Measurements from ENCODE around the gene PALB2. TPM values are rescaled to one million over a fixed set of nuclear protein-coding genes. Genes with fewer than 3 reads are reported as not detected.

Gene PALB2
- total and polyA plus RNA-seq, 2 of the 8 experiments (the other 6 are each of a cell fraction or from before 2014, with no cell fraction given) = 12.5 to 33.1 TPM

DNA sequence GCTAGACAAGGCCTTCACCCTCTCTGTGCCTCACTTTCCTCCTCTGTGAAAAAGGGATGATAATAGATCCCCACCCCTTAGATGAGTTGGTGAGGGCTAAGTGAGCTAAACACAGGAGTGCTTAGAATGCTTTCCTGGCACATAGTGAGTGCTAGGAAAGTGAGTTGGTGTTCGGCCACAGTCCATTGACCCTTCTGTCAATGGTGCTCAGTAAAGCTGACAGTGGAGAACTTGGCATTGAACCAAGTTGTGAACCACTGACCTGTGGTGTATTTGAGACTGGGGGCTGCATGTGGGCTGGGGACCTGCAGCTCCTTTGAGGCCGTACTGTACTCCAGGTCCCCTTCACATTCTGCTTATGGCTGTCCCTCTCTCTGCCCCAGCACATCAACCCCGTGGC, 42.4 kb upstream of the PALB2 start:
- DNase-seq (ENCODE audit: low read depth in 1 of 2, low spot score in 2 of 2) (no peak), FAIRE-seq (no peak)
- Histone ChIP-seq H3K4me3 (ENCODE audit: extremely low read depth in 1 of 4, insufficient read depth in 2 of 4, low read depth in 3 of 4, low read length in 4 of 4) (no peak overlapping the region), H3K9ac (replicated peaks in 1 of 4; ENCODE audit: extremely low read depth in 1 of 4, low read depth in 3 of 4, low read length in 3 of 4) (no peak overlapping the region), H3K14ac (ENCODE audit: insufficient read length) (no peak overlapping the region), H4K20me1 (replicated peaks in 1 of 2; ENCODE audit: control insufficient read depth in 1 of 2, insufficient read depth in 2 of 2, low read length in 2 of 2) (peaks cover 8 to 15% of the 10 kb centered on the region in 2 experiments), H3K27me3 (replicated peaks in 1 of 4; ENCODE audit: control insufficient read depth in 3 of 4, extremely low read depth in 1 of 4, insufficient read depth in 3 of 4, low read length in 3 of 4) (no peaks in the 10 kb centered on the region), H2BK15ac (ENCODE audit: low read length) (no peak overlapping the region), H3K4ac (replicated peaks; ENCODE audit: insufficient read length, low read depth, low read length) (no peak overlapping the region), H2BK20ac (ENCODE audit: low read length) (no peak overlapping the region), H2AFZ (ENCODE audit: low read length) (no peak overlapping the region), H3K4me2 (ENCODE audit: insufficient read depth in 1 of 2, low read depth in 2 of 2, low read length in 2 of 2) (no peak overlapping the region), H3K23me2 (ENCODE audit: low read depth, low read length) (peaks cover 6% of the 10 kb centered on the region; the same call in 1 of the 2 replicates), H3K18ac (ENCODE audit: extremely low read depth, low read length) (no peak overlapping the region), H3K36me3 (ENCODE audit: control insufficient read depth in 2 of 4, insufficient read depth in 4 of 4, low read length in 3 of 4) (peaks cover 37 to 82% (median 61%) of the 10 kb centered on the region in 4 experiments), H3K9me3 (ENCODE audit: insufficient read depth in 2 of 2, low read depth in 1 of 2, low read length in 1 of 2) (no peaks in the 10 kb centered on the region), H3K4me1 (replicated peaks in 1 of 4; ENCODE audit: control insufficient read depth in 3 of 4, insufficient read depth in 4 of 4, low read length in 3 of 4) (peaks cover 2 to 8% (median 7%) of the 10 kb centered on the region in 4 experiments; a peak in 4 of 7 replicates), H4K8ac (ENCODE audit: extremely low read depth, insufficient read depth, low read length) (no peak overlapping the region), H2AK5ac (ENCODE audit: low read depth, low read length) (no peak overlapping the region), H3K79me2 (ENCODE audit: control insufficient read depth in 1 of 2, insufficient read depth in 2 of 2, low read length in 2 of 2) (peaks cover 16 to 39% of the 10 kb centered on the region in 2 experiments), H3K56ac (replicated peaks; ENCODE audit: insufficient read length, low read depth, low read length) (no peak overlapping the region), H2BK120ac (replicated peaks; ENCODE audit: low read depth, low read length) (no peak overlapping the region), H4K5ac (ENCODE audit: insufficient read length, low read depth, low read length) (no peak overlapping the region), H4K91ac (replicated peaks; ENCODE audit: insufficient read length, low read length) (no peak overlapping the region), H2BK5ac (ENCODE audit: low read depth, low read length) (no peak overlapping the region), H3K79me1 (ENCODE audit: low read depth, low read length) (peaks cover 20% of the 10 kb centered on the region), H3K27ac (ENCODE audit: low read depth, low read length) (no peak overlapping the region), H3K23ac (ENCODE audit: insufficient read length) (no peak overlapping the region), H2BK12ac (ENCODE audit: low read depth, low read length) (no peak overlapping the region)
- whole genome bisulfite sequencing, 2 experiments (ENCODE audit: extremely low coverage in 1 of 2, insufficient coverage in 1 of 2, insufficient read length in 1 of 2, insufficient replicate concordance in 2 of 2, low coverage in 1 of 2, low lambda C conversion rate in 2 of 2, missing lambda C conversion rate in 1 of 2) = 94% methylated on average over 3 of the region's 3 CpGs; no CpG with 5 or more reads in 1 of the 2 experiments
- TF ChIP-seq CTBP2 (IDR thresholded peaks at IDR 0.05; ENCODE audit: borderline replicate concordance, insufficient read depth, insufficient read length, low read length) (no peak), SP4 (IDR thresholded peaks at IDR 0.05; ENCODE audit: low read length) (no peak), POLR2AphosphoS5 (IDR thresholded peaks at IDR 0.05; ENCODE audit: low read depth, low read length) (peak; percentile 16; the same call in 1 of the 2 replicates), ATF3 (IDR thresholded peaks at IDR 0.05; ENCODE audit: insufficient read depth, low read depth, low read length) (no peak), BACH1 (IDR thresholded peaks at IDR 0.05; ENCODE audit: low read length) (no peak), SUZ12 (IDR thresholded peaks at IDR 0.05; ENCODE audit: low read length) (no peak), RAD21 (IDR thresholded peaks at IDR 0.05 in 1 of 2, conservative IDR thresholded peaks at IDR 0.05 in 1 of 2; ENCODE audit: low read depth in 2 of 2, low read length in 2 of 2) (no peak), POLR2A (IDR thresholded peaks at IDR 0.05; ENCODE audit: control extremely low read depth in 1 of 2, low read depth in 2 of 2, low read length in 2 of 2) (0 out of 3 replicates have a peak, but pooled peaks of 1 of the 2 experiments have one; percentile 12), SRF (IDR thresholded peaks at IDR 0.05; ENCODE audit: low read depth, low read length) (no peak)
- ChIA-PET CTCF (ENCODE audit: partially characterized antibody) (interaction anchor here (0.6 to 2.6 kb wide), 4 partner anchors 8 to 87 kb away, joined by 3 to 6 read pairs (median 4); no protein-coding TSS in a partner anchor), POLR2A (ENCODE audit: partially characterized antibody) (interaction anchor here (1.2 to 13.1 kb wide), 5 partner anchors 9 to 179 kb away, joined by 3 to 230 read pairs (median 5); no protein-coding TSS in a partner anchor)

Data from H1 (cell line).